Activated CD4-positive, CD25-positive, alpha-beta regulatory T cell treated with anti-CD3 and anti-CD28 coated beads, Interleukin-2, amount 50 U/mL, for 16 hours (primary cell): ENCODE data around the gene NTNG2.

Experiments used
- DNase-seq: peaks from one replicate; pipeline ENCODE4 v3.0.0-alpha.2; 2020; ENCODE audit warnings: low read depth, low spot score

NTNG2 gene

GRCh38 chr9:132147331-132147730 lies 14.5 kb upstream of the NTNG2 start:
- no peak for DNase-seq

GRCh38 chr9:132147839-132148238 lies 14.0 kb upstream of the NTNG2 start:
- DNase-seq: no peak

- DNase-seq: no peak
These were observed 11.6 kb upstream of the NTNG2 start for GRCh38 chr9:132150256-132150655.

DNA sequence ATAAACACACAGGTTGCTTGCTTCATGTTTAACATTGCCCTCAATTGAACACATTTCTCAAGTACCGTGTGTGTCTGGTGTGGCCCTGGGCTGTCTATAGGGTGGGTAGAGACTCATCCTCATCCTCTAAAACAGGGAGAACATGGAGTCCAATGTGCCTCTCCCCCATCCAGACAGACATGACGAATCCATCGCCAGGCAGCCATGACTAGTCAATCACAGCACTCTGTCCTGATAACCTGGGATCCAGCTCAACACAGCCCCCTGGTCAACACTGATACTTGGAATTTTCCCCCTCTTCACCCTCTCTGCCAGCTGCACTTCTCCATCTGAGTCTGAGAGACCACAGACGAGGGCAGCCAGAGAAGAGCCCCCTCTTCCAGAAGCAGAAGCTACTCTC lies 10.7 kb upstream of the NTNG2 start:
- DNase-seq: no peak

GRCh38 chr9:132152231-132152630 lies 9.6 kb upstream of the NTNG2 start:
- no peak for DNase-seq

GRCh38 chr9:132154863-132155567 lies 6.8 kb upstream of the NTNG2 start:
- no peak for DNase-seq

DNA sequence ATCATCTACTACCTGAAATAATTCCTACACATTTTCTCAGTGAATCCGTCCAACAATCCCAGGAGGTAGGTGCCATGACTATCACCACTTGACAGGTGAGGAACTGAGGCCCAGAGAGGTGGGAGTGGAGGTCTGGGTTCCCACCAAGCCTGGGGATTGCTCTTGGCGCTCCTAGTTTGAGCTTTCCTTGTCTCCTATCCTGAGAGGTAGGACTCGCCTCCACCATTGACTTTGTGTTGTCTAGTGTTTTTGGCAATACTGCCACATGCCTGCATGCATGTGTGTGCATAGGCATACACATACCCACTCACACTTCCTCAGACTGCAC lies 6.3 kb upstream of the NTNG2 start:
- no peak for DNase-seq

DNA sequence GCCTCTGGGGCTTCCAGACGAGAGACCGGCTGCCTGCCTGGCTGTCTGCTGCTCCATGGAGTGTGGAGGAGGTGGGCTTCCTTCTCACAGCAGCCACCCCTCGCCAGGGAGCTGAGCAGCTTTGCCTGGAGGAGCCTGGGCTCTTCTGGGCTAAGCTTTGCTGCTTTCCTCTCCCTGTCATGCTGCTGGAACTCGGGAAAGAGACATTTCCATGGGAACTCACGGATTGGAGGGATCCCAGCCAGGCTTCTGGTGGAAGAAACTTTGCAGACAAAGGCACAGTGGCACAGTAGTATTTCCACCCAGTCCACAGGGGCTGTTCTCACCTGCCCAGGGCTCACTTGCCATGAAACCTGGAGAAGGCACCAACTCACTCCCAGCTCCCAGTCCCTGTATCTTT lies 5.6 kb upstream of the NTNG2 start:
- DNase-seq: no peak

- no peak for DNase-seq
These were observed 4.3 kb upstream of the NTNG2 start for GRCh38 chr9:132157347-132158116.

GRCh38 chr9:132160802-132161742 lies 786 bp upstream of the NTNG2 start:
- peak; percentile 31 for DNase-seq

DNA sequence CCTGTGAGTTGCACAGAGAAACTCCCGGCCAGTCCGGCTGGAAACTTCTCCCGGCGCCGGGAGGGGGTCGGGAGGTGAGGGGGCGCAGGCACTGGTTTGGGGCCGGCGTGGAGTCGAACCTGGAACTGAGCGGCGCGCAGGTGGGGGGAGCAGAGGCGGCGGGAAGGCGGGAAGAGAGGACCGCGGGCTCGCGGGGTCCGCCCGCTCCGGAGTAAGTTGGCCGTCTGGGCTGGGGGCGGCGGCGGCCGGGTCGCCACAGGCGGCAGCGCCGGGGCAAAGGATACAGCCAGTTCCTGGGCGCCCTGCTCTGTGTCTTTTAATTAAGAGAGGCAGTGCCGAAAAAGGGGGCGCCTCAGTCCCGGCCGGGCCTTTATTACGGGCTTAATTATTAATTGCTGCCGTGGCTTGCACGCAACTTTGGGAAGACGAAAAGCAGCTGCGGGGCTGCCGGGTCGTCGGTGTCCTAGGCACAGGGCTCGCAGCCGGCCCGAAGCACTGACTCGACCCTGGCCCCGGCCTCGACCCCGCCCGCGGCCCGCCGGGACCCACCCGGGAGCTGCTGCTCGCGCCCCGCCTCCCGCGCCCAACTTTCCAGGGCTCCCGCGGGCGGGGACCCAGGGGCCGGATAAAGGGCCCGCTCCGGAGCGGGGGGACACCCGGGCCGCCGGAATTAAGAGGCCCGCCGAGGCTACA lies 1.1 kb downstream of the NTNG2 start:
- no peak for DNase-seq

DNA sequence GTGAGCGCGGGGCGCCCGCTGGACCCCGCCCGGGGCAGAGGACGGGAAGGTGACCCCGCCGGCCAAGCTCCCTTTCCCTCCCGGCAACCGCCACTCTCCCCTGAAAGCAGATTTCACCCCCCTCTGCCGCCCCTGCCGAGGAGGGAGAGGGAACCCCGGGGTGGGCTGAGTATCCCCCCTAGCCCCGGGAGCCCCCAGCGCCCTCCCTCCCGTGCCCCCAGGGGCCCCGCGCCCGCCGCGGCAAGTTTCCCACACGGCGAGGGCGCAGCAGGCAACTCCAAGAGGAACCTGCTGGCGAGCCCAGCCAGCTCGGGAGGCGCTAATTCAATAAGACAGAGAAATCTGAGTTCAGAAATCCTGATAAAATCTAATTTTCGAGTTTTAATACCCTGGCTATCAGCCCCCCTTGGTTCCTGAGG lies 1.6 kb downstream of the NTNG2 start:
- no peak for DNase-seq

DNA sequence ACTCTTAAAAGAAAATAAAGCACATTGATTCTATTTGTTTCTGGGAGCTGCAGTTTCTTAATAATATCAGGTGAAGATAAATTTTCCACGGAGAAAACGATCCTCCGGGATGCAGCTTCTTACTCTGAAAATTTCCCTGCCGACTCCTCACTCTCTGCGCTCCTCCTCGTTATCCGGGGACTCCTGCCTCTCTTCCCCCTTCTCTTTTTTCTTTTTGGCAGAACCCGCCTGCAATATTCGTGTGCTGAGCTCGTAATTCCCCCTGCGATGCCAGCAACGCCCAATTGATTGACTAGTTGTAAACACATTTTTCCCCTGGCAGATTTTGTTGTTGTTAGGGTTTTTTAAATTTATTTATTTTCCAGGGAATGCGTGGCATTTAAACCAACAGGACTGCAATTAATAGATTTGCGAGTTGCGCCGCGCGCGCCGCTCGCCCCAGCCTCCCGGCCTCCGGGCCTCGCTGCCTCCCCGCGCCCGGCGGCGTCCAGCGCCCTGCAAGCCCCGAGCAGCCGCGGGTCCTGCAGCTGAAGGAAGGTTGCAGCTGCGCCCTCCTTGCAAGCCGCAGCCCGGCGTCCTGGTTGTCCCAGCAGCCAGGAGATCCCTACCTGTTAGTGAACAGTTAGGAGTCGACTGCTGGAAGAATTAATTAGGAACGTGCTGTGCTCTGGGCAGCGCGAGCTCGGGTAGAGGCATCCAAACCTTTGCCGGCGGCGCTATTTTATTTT lies 2.2 kb downstream of the NTNG2 start:
- no peak for DNase-seq

GRCh38 chr9:132164604-132165362 lies 2.9 kb downstream of the NTNG2 start:
- no peak for DNase-seq

GRCh38 chr9:132166599-132166998 lies 4.7 kb downstream of the NTNG2 start:
- no peak for DNase-seq

DNA sequence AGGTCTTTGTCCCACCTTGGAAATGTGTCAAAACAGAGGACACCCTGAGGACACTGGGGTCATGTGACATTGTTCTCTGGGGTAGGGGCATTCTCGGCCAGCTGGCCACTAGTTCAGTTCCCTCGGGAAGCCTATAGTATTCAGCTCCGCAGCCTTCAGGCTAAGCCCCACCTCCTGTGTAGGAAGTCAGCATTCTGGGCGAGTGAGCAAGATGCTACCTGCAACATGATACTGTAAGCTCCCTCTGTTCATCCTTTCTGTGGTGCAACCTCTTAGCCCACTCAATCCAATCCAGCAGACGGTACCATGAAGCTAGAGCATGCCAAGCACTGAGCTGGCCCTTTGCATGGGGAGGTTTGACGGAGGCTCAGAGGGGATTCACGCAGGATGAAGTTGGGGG lies 5.3 kb downstream of the NTNG2 start:
- no peak for DNase-seq

DNA sequence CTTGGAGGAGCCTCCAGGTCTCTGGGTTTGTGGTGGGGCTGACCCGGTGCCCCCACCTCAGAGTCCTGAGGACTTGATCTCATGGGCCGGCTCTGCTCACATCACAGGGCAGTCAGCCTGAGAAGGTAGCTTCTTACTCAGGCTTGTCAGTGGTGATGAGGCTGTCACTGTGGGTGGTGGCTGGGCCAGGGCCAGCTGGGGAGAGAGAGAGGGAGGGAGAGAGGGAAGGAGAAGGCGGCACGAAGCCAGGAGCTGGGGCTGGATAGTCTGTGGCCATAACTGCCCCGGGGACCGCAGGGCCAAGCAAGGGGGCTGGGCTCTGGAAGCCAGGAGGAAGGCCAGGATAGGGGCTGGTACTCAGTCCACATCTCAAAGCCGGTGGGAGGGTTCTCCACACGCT lies 6.5 kb downstream of the NTNG2 start:
- DNase-seq: no peak

- no peak for DNase-seq
These were observed 7.0 kb downstream of the NTNG2 start for GRCh38 chr9:132168851-132169250.

- DNase-seq: peak; percentile 26
These were observed 8.0 kb downstream of the NTNG2 start for GRCh38 chr9:132169672-132170392.

DNA sequence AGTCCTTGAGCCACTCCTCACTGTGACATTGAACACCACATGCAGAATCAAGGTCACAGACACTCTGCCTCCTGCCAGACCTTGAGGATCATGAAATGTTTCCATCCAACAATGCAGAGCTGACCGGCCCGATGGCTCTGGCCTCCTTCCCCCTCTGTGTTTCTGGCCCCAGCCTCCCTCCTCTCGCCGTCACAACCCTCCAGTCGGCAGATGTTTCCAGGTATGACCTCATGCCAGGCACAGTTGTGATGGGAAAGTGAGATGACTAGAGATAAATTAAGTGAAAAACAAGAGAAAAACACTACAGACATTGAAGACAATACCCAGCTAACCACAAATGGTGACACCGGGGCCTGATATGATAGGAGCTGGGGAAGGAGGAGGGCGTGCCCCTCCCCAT lies 9.8 kb downstream of the NTNG2 start:
- DNase-seq: no peak
